SK-N-DZ (cell line): ENCODE measurements around the gene DCUN1D3.
"Not testable (repeated sequence)": the region's sequence is repeated elsewhere in the genome, so short reads cannot be mapped to it uniquely, and the experiment has no call there.

Experiments
- DNase-seq: peaks from one replicate; pipeline ENCODE4 v3.0.0-alpha.2; 2015; ENCODE audit warnings: low spot score

The DCUN1D3 gene

DNA sequence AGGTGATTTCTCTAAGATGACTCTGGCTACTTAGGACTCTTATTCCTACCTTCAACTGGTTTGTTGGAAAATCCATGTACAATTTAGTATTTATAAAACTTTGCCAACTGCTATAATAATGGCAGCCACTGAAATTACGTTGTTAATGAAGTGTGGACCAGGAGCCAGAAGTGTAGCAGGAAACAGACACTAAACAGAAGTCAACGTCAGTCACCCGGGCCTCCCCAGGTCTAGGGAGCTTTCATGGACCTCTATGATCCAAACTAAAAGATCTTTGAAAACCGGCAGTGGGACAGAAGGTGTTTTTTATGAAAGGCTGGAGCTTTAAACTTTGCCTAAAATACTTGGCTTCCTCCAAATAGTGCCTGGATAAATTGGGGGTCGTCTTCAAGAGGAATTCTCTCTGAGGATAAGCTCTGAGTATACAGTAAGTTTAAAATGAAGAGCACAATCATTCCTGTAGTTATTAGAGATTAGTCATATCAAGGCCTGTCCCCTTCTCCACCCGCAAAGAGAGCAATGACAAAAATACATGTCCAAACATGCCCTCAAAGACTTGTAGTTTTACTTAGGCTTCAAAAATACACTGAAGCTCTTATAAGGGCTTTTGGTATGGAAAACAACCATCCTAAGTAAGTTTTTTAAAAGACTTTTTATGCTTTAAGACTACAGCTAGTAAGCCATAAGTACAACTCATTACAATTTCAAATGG is 34.6 kb downstream of the DCUN1D3 start:
- DNase-seq = no peak

DNA sequence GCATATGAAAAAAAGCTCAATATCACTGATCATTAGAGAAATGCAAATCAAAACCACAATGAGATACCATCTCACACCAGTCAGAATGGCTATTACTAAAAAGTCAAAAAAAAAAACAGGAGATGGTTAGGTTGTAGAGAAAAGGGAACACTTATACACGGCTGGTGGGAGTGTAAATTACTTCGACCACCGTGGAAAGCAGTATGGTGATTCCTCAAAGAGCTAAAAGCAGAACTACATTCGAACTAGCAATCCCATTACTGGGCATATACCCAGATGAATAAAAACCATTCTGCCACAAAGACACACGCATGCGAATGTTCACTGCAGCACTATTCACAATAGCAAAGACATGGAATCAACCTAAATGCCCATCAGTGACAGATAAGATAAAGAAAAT is 35.8 kb downstream of the DCUN1D3 start:
- DNase-seq = not testable (repeated sequence)

DNA sequence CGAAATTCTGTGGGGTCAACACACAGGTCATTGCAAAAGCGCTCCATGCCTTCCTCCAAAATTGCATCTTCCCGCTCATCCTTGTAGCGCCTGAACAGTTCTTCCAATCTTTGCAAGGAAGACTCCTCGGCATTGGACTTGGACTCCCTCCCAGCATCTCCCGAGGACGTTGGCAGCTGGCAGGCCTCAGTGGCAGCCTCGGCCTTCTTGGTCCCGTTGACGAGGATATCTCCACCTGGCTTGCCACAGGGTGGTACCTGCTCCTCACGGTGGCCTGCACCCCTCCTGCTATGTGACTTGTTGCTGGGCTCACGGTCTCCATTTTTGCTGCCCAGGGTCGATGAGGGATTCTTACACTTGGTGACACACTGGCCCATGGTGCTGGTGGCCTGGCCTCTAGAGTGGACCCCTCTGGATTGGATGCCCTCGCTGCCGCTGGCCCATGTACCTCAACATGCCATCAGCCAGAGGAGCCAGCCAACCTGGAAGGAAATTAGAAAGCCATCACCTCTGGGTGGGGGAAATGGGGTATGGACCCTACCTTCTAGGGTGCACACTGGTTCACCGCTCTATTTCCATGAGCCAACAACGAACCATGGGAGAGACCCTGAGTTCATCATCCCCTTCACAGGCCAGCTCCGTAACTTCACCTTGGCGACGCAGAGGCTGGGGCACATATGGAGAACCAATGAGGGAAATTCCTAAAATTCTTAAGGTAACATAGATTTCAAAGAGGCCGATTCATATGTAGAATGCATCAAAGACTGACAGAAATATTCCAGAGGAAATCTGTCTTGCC is 37.8 kb downstream of the DCUN1D3 start:
- DNase-seq = no peak

GRCh38 chr16:20860995-20861394 is 39.2 kb downstream of the DCUN1D3 start:
- not testable (repeated sequence) for DNase-seq

GRCh38 chr16:20860361-20860760 is 39.8 kb downstream of the DCUN1D3 start:
- DNase-seq = no peak

DNA sequence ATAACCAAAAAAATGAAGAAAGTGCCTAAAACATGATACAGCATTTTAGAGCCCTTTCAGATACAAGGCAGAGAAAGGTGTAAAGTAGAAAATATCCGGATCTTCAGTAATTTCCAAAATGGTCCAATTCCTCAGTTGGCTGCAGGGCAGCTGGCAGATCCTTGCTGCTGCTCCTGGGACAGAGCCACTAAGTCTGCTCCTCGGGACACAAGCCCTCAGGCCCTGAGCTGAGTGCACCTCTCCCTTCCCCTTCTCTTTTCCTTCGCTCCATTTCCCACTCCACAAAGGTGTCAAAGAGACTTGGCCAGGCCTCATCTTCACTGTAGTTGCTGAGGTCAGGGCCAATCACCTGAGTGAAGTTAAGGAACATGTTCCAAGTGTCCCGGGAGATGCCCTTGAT is 40.5 kb downstream of the DCUN1D3 start:
- no peak for DNase-seq

DNA sequence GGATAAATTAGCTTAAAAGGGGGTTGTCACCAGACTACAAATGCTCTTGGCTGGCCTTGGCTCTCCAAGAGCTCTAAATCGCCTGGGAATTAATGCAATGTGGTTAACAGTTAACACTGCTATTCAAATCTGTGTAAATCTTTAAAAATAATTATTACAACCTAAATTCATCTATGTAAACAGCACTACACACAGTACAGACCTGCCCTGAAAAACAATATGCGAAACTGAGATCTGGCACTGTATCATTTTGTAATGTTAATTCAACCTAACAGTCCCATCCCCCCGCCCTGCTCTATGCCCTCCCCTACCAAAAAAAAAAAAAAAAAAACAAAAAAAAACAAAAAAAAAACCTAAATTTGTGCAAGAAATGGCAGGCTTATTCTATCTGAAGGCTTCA is 40.9 kb downstream of the DCUN1D3 start:
- DNase-seq = no peak

DNA sequence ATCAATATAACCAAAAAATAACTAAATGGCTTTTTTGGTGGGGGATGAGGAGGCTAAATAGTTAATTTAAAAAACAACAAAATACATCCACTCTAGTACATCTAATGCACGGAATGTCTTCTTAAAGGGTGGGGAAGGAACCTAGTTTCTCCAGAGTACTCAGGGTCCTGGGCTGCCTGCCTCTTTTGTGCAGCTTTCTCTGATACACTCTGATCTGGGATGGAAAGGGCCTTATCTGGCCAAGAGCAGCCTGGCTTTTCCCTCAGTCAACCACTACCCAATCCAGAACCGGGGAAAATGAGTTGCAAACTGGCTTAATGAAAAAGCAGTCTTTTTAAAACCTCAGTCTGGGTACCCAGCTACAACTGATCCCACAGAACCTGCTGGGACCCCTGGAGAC is 42.9 kb downstream of the DCUN1D3 start:
- no peak for DNase-seq

GRCh38 chr16:20854963-20855362 is 45.2 kb downstream of the DCUN1D3 start:
- DNase-seq = no peak

GRCh38 chr16:20853981-20854620 is 46.1 kb downstream of the DCUN1D3 start:
- DNase-seq = no peak

- DNase-seq = no peak
These were observed 47.0 kb downstream of the DCUN1D3 start for GRCh38 chr16:20853143-20853542.

DNA sequence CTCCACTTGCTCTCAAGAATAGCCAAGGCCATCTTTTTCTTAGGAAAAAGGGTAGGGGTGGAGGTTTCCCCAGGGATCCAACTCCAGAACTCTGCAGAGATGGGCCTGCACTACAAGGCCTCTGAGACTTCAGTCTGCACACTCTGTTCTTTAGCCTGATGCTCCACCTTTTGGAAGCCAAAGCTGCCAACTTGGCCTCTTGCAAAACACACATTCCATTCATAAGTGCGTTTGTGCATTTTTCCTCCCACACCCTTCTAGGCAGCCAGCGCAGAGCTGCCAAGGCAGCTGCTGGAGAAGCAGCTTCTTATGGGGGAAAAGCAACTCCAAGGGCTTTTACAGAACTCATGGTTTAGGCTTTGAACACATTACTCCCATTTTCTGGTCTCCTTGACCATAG is 48.6 kb downstream of the DCUN1D3 start:
- DNase-seq = no peak

- DNase-seq = no peak
These were observed 49.2 kb downstream of the DCUN1D3 start for GRCh38 chr16:20850981-20851380.

DNA sequence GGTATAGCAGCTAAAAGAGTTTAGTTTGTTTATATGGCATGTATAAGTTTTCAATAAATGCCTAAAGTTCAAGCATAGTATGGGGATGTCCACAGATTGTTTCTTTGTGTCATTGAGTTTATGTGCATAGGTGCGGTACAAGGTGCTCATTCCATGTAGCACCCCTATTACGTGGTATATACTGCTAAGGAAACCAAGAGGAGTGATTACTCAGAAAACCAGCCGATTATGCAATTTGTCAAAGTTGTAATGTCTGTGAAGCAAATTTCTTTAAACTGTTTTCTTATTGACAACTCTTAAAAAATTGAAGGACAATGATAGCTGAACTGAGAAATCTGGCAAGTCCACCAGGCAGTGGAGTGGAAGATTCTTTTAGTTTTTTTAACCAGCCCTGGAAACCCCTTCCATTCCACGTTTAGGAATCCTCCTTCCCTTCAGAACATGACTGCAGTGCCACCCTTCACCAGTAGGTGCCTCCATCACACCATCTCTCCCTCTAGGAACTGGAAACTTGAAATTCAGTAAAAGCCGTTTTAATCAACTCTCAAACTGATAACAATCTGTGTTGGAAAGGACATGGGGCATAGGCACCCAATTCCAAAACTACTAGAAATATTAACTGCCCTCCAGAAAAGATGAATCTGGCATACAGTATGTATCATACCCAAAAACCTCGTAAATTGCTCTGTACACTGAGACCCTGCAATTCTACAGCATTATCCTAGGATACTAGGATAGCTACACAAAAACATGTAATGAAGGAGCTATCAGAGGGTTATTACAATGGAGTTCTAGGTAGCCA is 50.4 kb downstream of the DCUN1D3 start:
- DNase-seq = peak; percentile 52

GRCh38 chr16:20847550-20847949 is 52.6 kb downstream of the DCUN1D3 start:
- no peak for DNase-seq

- DNase-seq = no peak
These were observed 53.6 kb downstream of the DCUN1D3 start for GRCh38 chr16:20846551-20846950.

DNA sequence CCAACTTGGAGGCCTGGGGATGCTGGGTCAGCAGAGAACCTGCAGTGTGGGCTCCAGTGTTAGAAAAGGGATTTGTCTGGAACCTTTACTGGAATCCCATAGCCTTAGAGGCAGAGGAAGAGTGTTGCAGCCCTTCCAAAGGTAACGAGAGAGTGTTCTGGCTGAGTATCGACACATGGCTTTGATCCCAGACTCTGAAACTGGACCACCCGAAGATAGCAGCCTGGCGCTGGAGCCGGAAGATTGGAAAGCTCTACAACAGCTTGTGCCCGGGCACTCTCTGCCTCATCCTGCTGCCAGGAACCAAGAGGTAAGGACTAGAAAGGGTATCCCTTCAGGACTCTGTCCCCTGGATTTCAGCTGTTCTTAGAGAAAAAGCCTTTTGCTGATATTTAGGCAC is 54.1 kb downstream of the DCUN1D3 start:
- DNase-seq = no peak

DNA sequence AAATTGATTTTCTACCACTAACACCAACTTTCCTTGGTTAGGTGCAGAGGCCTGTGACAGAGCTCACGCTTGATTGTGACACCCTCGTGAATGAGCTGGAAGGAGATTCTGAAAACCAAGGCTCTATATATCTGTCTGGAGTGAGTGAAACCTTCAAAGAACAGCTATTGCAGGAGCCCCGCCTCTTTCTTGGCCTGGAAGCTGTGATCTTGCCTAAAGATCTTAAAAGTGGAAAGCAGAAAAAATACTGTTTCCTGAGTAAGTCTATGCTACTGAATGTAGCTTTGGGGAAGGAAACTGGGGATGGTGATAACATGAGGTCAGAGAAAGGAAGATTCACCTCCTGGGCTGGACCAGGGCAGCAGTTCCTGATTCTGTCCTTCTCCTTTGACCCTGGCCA is 55.6 kb downstream of the DCUN1D3 start:
- DNase-seq = no peak

DNA sequence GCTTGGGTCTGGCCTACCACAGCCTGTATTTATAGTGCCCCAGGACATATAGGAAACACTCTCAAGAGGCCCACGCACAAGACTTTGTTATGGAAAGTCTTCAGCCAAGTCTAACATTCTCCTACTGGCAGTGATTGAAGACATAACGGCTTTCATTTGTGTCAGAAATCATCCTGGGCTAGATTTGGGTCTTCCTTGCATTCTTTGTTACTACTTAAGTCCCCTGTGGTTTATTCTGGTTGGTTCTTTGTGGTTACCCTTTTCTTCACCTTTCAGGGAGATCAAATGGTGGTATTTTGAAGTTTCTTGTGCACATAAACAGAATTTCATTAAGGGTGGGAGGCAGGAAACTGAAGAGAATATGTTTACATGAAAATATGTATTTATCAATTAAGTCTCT is 56.1 kb downstream of the DCUN1D3 start:
- DNase-seq = no peak

GRCh38 chr16:20839504-20839903 is 60.7 kb downstream of the DCUN1D3 start:
- DNase-seq = no peak

GRCh38 chr16:20838240-20838639 is 61.9 kb downstream of the DCUN1D3 start:
- DNase-seq = no peak

DNA sequence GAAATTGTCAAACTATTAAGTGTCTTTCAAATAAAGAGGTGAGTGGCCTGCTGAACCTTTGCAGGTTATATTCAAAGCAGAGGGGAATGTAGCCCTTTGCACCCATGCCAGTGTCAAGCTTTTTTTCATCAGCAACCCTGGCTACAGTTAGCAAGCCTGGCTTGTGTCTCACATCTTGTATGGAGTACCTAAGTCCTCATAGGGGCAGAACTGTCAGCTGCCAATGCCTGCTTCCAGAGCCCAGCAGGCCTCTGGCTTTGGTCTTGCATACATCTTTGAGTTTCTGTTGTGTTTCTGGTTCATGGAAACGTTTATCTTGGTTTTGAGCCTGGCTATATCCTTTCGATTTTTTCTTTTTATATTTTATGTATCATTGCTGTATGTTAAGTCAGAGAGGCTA is 67.1 kb downstream of the DCUN1D3 start:
- no peak for DNase-seq
